Ascending aorta (tissue), 2 donors: ENCODE measurements around the gene BUD13. TPM values are rescaled to one million over a fixed set of nuclear protein-coding genes. Genes with fewer than 3 reads are reported as not detected.
A peak's percentile ranks its signal among the peaks of the same experiment; 100 is the strongest.

Source experiments
- DNase-seq, 2 donors: peaks; one replicate each; pipeline ENCODE4 v3.0.0-alpha.2; 2019; ENCODE audit warnings: low spot score in 2 of 2
- H3K27ac ChIP-seq, 2 donors: fragments of 200-600 bp; sonication (generic); one replicate each; pipeline ENCODE4 v1.5.1; 2016 to 2017; ENCODE audit warnings: mild to moderate bottlenecking in 1 of 2
- H3K27me3 ChIP-seq: fragments of 200-600 bp; sonication (generic); one replicate; pipeline ENCODE4 v1.5.1; 2017
- H3K36me3 ChIP-seq, 2 donors: fragments of 200-600 bp; sonication (generic); one replicate each; pipeline ENCODE4 v1.5.1; 2016
- H3K4me1 ChIP-seq, 2 donors: fragments of 200-600 bp; sonication (generic); one replicate each; pipeline ENCODE4 v1.5.1; 2016 to 2017; ENCODE audit warnings: mild to moderate bottlenecking in 1 of 2
- H3K4me3 ChIP-seq, 2 donors: fragments of 200-600 bp; sonication (generic); one replicate each; pipeline ENCODE4 v1.5.1; 2016 to 2017; ENCODE audit warnings: mild to moderate bottlenecking in 1 of 2
- H3K9me3 ChIP-seq, 2 donors: fragments of 200-600 bp; sonication (generic); one replicate each; pipeline ENCODE4 v1.5.1; 2016
- intact Hi-C: fragments of 100-400 bp; cut with DNase I; formaldehyde crosslinking; loops from one replicate; pipeline ENCODE4 v1.15.1; 2023
- total RNA-seq: library from RNA; depleted of rRNA; stranded (reverse); fragments of >200 nt; gene quantifications from one replicate; pipeline ENCODE4 v1.1.0, GENCODE V29; 2016
- TF ChIP-seq, protein P1 (sequence below), 3 experiments: fragments of 200-600 bp in 2 of 3; fragments of 450-650 bp in 1 of 3; sonication (generic) in 2 of 3; IDR thresholded peaks; one replicate each; pipeline ENCODE4 v1.5.1; 2016 to 2019; ENCODE audit warnings: antibody characterized with exemption in 3 of 3, mild to moderate bottlenecking in 1 of 3, moderate library complexity in 1 of 3

BUD13 gene
- total RNA-seq, 1 donor from 2014 or later, result 23.9 TPM

GRCh38 chr11:116787786-116788486 lies 15.1 kb upstream of the BUD13 start, which contains the start of gene ZPR1:
Gene ZPR1 (minus strand): TSS chr11:116788023. CDS start chr11:116787990, 33 bp downstream.
- H3K4me3 ChIP-seq, result peak within 1 kb of the TSS; percentile 92 to 93
- TF ChIP-seq, protein P1, sequence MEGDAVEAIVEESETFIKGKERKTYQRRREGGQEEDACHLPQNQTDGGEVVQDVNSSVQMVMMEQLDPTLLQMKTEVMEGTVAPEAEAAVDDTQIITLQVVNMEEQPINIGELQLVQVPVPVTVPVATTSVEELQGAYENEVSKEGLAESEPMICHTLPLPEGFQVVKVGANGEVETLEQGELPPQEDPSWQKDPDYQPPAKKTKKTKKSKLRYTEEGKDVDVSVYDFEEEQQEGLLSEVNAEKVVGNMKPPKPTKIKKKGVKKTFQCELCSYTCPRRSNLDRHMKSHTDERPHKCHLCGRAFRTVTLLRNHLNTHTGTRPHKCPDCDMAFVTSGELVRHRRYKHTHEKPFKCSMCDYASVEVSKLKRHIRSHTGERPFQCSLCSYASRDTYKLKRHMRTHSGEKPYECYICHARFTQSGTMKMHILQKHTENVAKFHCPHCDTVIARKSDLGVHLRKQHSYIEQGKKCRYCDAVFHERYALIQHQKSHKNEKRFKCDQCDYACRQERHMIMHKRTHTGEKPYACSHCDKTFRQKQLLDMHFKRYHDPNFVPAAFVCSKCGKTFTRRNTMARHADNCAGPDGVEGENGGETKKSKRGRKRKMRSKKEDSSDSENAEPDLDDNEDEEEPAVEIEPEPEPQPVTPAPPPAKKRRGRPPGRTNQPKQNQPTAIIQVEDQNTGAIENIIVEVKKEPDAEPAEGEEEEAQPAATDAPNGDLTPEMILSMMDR (IDR thresholded peaks at IDR 0.05), result no peak
- H3K27ac ChIP-seq, result peak within 1 kb of the TSS; percentile 77 to 90
- no peaks in the 10 kb centered on the region for H3K27me3 ChIP-seq
- H3K4me1 ChIP-seq, result peaks cover 0 to 14% of the 10 kb centered on the region in 2 donors
- DNase-seq, result peak; percentile 46 to 91
- intact Hi-C loops, result loop anchor here (1.0 to 5.0 kb wide), 4 partner anchors 15 to 539 kb away; partner anchors contain the start of gene CEP164
- peaks cover 29 to 38% of the 10 kb centered on the region in 2 donors for H3K36me3 ChIP-seq
- H3K9me3 ChIP-seq, result no peaks in the 10 kb centered on the region

GRCh38 chr11:116787436-116787785 lies 14.6 kb upstream of the BUD13 start:
- Histone ChIP-seq H3K4me1 (peaks cover 0 to 14% of the 10 kb centered on the region in 2 donors), H3K36me3 (peaks cover 34 to 43% of the 10 kb centered on the region in 2 donors), H3K4me3 (peak overlapping the region; percentile 92 to 93), H3K27ac (peak overlapping the region; percentile 77 to 90), H3K9me3 (no peaks in the 10 kb centered on the region), H3K27me3 (no peaks in the 10 kb centered on the region)
- intact Hi-C loops, result loop anchor here (5.0 kb wide), 1 partner anchor 540 kb away; the partner anchor contains the start of gene CEP164
- TF ChIP-seq, protein P1 (IDR thresholded peaks at IDR 0.05), result no peak
- DNase-seq, result no peak

- DNase-seq, result no peak
- Histone ChIP-seq H3K36me3 (peaks cover 38 to 48% of the 10 kb centered on the region in 2 donors), H3K9me3 (no peaks in the 10 kb centered on the region), H3K4me3 (peak overlapping the region; percentile 92 to 93), H3K4me1 (peaks cover 0 to 14% of the 10 kb centered on the region in 2 donors), H3K27me3 (no peaks in the 10 kb centered on the region), H3K27ac (no peak overlapping the region)
- TF ChIP-seq, protein P1 (IDR thresholded peaks at IDR 0.05), result no peak
- intact Hi-C loops, result loop anchor here (5.0 kb wide), 1 partner anchor 540 kb away; the partner anchor contains the start of gene CEP164
Observed at GRCh38 chr11:116786966-116787365, 14.2 kb upstream of the BUD13 start.

- TF ChIP-seq, protein P1 (IDR thresholded peaks at IDR 0.05), result no peak
- H3K27me3 ChIP-seq, result no peaks in the 10 kb centered on the region
- H3K4me3 ChIP-seq, result peak overlapping the region; percentile 92 to 93
- no peak for DNase-seq
- intact Hi-C loops, result loop anchor here (5.0 kb wide), 1 partner anchor 541 kb away; the partner anchor contains the start of gene CEP164
- H3K4me1 ChIP-seq, result peaks cover 0 to 12% of the 10 kb centered on the region in 2 donors
- no peaks in the 10 kb centered on the region for H3K9me3 ChIP-seq
- H3K36me3 ChIP-seq, result peaks cover 45 to 54% of the 10 kb centered on the region in 2 donors
- no peak overlapping the region for H3K27ac ChIP-seq
Observed at GRCh38 chr11:116786326-116786725, 13.5 kb upstream of the BUD13 start.

DNA sequence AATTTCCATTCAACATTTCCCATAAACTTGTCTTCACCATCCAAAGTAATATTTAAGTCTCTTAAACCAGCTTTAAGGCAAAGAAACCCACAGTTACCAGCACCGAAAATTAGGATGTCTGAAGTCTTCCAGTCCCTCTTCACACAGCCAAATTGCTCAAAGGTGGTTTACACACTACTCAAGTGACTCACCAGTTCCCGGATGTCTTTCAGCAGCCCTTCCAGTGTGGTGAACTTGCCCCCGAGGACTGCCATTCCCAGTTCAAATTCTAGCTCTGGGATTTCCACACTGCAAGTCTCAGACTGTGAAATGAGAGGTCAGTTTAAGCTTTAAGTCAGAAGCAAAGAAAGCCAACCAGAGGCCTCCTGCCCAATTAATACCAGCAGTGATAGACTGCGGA lies 9.9 kb upstream of the BUD13 start:
- Histone ChIP-seq H3K4me1 (peaks cover 0 to 9% of the 10 kb centered on the region in 2 donors), H3K4me3 (no peak overlapping the region), H3K27me3 (no peaks in the 10 kb centered on the region), H3K9me3 (no peaks in the 10 kb centered on the region), H3K27ac (no peak overlapping the region), H3K36me3 (peaks cover 79 to 90% of the 10 kb centered on the region in 2 donors)
- DNase-seq, result no peak
- intact Hi-C loops, result no loop called here
- TF ChIP-seq, protein P1 (IDR thresholded peaks at IDR 0.05), result no peak
